Measurements from ENCODE around the gene TNFRSF14. TPM values are rescaled to one million over a fixed set of nuclear protein-coding genes. Genes with fewer than 3 reads are reported as not detected.

The TNFRSF14 gene
- total RNA-seq, 1 experiment from 2014 or later: 1.5 TPM

DNA sequence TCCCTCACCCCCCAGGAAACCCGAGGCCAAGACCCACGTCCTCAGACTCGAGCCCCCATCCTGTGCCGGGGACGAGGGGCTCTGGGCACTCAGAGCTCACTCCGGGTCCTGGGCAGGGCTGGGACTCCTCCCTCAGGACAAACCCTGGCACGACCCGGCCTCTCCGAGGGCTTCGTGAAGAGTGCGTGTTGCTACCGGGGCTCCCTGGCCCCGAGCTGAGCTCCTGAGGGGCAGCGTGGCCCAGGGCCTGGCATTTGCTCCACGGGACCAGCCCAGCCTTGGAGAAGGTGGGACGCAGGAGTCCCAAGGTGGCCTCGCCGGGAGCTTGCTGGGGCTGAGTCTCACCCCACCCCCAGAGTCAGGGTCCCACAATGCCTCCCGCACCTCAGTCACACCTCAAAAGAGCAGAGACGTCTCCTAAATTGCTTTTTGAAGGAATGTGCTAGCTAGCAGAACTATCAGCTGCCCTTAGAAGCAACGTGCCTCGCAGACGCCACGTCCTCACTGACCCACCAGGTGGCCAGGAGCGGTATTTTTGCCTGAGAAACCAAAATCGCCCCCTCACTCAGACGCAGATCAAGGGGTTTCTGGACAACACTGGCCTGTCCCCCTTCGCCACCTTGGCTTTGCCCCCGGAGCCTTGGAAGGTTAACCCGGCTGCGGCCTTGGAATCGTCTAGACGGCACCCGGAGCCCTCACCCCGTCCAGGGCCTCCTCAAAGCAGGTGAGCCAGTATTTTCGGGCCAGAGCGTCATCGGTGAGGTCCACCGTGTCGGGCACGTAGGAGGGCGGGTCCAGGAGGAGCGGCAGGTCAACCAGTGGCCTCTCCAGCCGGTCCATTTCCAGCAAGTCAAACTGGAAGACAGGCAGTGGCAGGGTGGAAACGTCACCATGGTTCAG lies 41.1 kb upstream of the TNFRSF14 start:
- no TSS peak for BruUV-seq (replicated peaks)
- Mint-ChIP-seq H3K4me1 (ENCODE audit: low read depth, unreplicated experiment) (no peaks in the 10 kb centered on the region), H3K27ac (ENCODE audit: unreplicated experiment) (no peak overlapping the region), H3K9me3 (ENCODE audit: unreplicated experiment) (no peaks in the 10 kb centered on the region), H3K27me3 (ENCODE audit: insufficient read depth, unreplicated experiment) (no peaks in the 10 kb centered on the region), H3K36me3 (ENCODE audit: insufficient read depth, unreplicated experiment) (peaks cover 13% of the 10 kb centered on the region), H3K4me3 (ENCODE audit: unreplicated experiment) (no peak overlapping the region)
- Histone ChIP-seq H3K4me1 (no peaks in the 10 kb centered on the region), H3K36me3 (ENCODE audit: control insufficient read depth, insufficient read depth, low read length) (no peaks in the 10 kb centered on the region; the same call in 1 of the 2 replicates), H3K27me3 (replicated peaks; ENCODE audit: control insufficient read depth, insufficient read depth, low read length) (no peaks in the 10 kb centered on the region), H3K4me3 (ENCODE audit: low read depth, low read length) (no peak overlapping the region), H3K9me3 (no peaks in the 10 kb centered on the region)
- DNase-seq: no peak
- intact Hi-C loops (cut with micrococcal nuclease; ENCODE audit: unreplicated experiment): no loop called here
- ChIA-PET CTCF (no interaction called here), POLR2A (no interaction called here)
- TF ChIP-seq, protein P1, sequence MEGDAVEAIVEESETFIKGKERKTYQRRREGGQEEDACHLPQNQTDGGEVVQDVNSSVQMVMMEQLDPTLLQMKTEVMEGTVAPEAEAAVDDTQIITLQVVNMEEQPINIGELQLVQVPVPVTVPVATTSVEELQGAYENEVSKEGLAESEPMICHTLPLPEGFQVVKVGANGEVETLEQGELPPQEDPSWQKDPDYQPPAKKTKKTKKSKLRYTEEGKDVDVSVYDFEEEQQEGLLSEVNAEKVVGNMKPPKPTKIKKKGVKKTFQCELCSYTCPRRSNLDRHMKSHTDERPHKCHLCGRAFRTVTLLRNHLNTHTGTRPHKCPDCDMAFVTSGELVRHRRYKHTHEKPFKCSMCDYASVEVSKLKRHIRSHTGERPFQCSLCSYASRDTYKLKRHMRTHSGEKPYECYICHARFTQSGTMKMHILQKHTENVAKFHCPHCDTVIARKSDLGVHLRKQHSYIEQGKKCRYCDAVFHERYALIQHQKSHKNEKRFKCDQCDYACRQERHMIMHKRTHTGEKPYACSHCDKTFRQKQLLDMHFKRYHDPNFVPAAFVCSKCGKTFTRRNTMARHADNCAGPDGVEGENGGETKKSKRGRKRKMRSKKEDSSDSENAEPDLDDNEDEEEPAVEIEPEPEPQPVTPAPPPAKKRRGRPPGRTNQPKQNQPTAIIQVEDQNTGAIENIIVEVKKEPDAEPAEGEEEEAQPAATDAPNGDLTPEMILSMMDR (IDR thresholded peaks at IDR 0.05; ENCODE audit: insufficient read depth in 1 of 2, low read depth in 1 of 2, low read length in 1 of 2, severe bottlenecking in 1 of 2, unreplicated experiment in 1 of 2): peak in 1 of 2 experiments; percentile 32

DNA sequence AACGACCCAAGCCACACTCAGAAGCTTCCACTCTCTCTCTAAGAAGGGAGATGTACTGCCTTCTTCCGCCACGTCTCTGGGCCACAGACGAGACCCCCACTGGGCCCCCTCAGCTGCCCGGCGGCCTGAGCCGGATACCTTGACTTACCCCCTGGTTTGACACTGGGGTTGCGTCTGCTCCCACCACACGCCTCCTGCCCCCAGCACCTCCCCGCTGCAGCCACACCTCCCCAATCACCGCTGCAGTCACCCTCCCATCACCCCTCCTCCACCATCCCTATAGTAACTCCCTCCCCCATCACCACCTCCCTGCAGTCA lies 40.4 kb upstream of the TNFRSF14 start:
- no peak for DNase-seq
- CTCF ChIA-PET: no interaction called here
- Mint-ChIP-seq H3K36me3 (ENCODE audit: insufficient read depth, unreplicated experiment) (peaks cover 7% of the 10 kb centered on the region), H3K27ac (ENCODE audit: unreplicated experiment) (no peak overlapping the region), H3K4me1 (ENCODE audit: low read depth, unreplicated experiment) (no peaks in the 10 kb centered on the region), H3K4me3 (ENCODE audit: unreplicated experiment) (no peak overlapping the region), H3K9me3 (ENCODE audit: unreplicated experiment) (no peaks in the 10 kb centered on the region), H3K27me3 (ENCODE audit: insufficient read depth, unreplicated experiment) (no peaks in the 10 kb centered on the region)
- Histone ChIP-seq H3K4me1 (no peaks in the 10 kb centered on the region), H3K27me3 (replicated peaks; ENCODE audit: control insufficient read depth, insufficient read depth, low read length) (no peaks in the 10 kb centered on the region), H3K36me3 (ENCODE audit: control insufficient read depth, insufficient read depth, low read length) (no peaks in the 10 kb centered on the region), H3K4me3 (ENCODE audit: low read depth, low read length) (no peak overlapping the region), H3K9me3 (no peaks in the 10 kb centered on the region)
- intact Hi-C loops (cut with micrococcal nuclease; ENCODE audit: unreplicated experiment): no loop called here
- POLR2A ChIA-PET: no interaction called here
- no TSS peak for BruUV-seq (replicated peaks)
- TF ChIP-seq, protein P1 (IDR thresholded peaks at IDR 0.05; ENCODE audit: insufficient read depth in 1 of 2, low read depth in 1 of 2, low read length in 1 of 2, severe bottlenecking in 1 of 2, unreplicated experiment in 1 of 2): no peak

DNA sequence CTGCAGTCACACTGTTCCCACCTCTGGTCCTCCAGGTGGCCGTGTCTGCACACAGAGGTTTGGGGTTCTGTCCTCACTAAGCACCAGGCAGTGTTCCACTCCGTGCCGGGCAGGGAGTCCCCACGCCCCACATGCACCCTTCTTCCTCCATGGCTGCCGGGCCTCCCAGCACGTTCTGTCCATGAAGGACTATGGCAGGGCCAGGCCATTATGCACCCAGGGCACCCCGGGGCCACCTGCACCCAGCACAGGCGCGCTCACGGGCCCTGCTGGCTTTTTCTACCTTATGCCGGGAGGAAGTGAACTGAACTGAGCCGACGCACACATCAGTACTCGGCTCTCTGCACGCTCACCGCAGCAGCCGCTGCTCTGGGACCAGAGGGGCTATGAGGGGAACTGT lies 40.0 kb upstream of the TNFRSF14 start:
- no peak for DNase-seq
- no TSS peak for BruUV-seq (replicated peaks)
- no peaks in the 10 kb centered on the region for H3K27me3 ChIP-seq (replicated peaks; ENCODE audit: control insufficient read depth, insufficient read depth, low read length)
- CTCF ChIA-PET: no interaction called here
- H3K27me3 Mint-ChIP-seq (ENCODE audit: insufficient read depth, unreplicated experiment): no peaks in the 10 kb centered on the region
- H3K4me1 ChIP-seq: no peaks in the 10 kb centered on the region
- TF ChIP-seq, protein P1 (IDR thresholded peaks at IDR 0.05; ENCODE audit: insufficient read depth in 1 of 2, low read depth in 1 of 2, low read length in 1 of 2, severe bottlenecking in 1 of 2, unreplicated experiment in 1 of 2): no peak
- no peaks in the 10 kb centered on the region for H3K9me3 Mint-ChIP-seq (ENCODE audit: unreplicated experiment)
- POLR2A ChIA-PET: no interaction called here
- H3K4me3 Mint-ChIP-seq (ENCODE audit: unreplicated experiment): no peak overlapping the region
- H3K4me3 ChIP-seq (ENCODE audit: low read depth, low read length): no peak overlapping the region
- H3K36me3 ChIP-seq (ENCODE audit: control insufficient read depth, insufficient read depth, low read length): no peaks in the 10 kb centered on the region
- no peaks in the 10 kb centered on the region for H3K9me3 ChIP-seq
- peaks cover 6% of the 10 kb centered on the region for H3K36me3 Mint-ChIP-seq (ENCODE audit: insufficient read depth, unreplicated experiment)
- intact Hi-C loops (cut with micrococcal nuclease; ENCODE audit: unreplicated experiment): no loop called here
- H3K27ac Mint-ChIP-seq (ENCODE audit: unreplicated experiment): no peak overlapping the region
- no peaks in the 10 kb centered on the region for H3K4me1 Mint-ChIP-seq (ENCODE audit: low read depth, unreplicated experiment)

Data from Caco-2 (cell line).